Heart left ventricle (tissue), 13 donors: ENCODE results near the gene SUFU.

ENCODE experiments used
- CTCF ChIP-seq, 12 donors: fragments of 200-600 bp; sonication (generic) in 4 of 12; IDR thresholded peaks; one replicate each; pipeline versions ENCODE4 v1.5.0 to v1.8.0; 2018 to 2022; ENCODE audit warnings: antibody characterized with exemption in 12 of 12, mild to moderate bottlenecking in 5 of 12
- POLR2A ChIP-seq, 2 donors: fragments of 450-650 bp; IDR thresholded peaks; one replicate each; pipeline ENCODE4 v1.6.1; 2017; ENCODE audit warnings: antibody characterized with exemption in 2 of 2, mild to moderate bottlenecking in 2 of 2, moderate library complexity in 2 of 2
- donor health status: ischemic (EF 13 %, LVEDD 7.1; RV severe dilation, severe dysfunction).
- donor health status: DM: no; HTN: yes; CAD: no.
- donor health status: DM: no; HTN: no; CAD: no.
- donor health status: ischemic (EF 25% LVEDD 6.9; RV normal size, moderate dysfunction).
- donor health status: ischemic (EF 25% LVEDD 5.7; RV mildly dilated, moderate dysfunction).
- donor health status: ischemic (EF 35%, LVEDD 5.7; RV mildly dilated, moderate dysfunction).
- donor health status: nonischemic (EF 11% LVEDD 7.7; RV severe dilation, severe dysfunction).
- donor health status: DM: yes; HTN: yes; CAD: no.
- donor health status: PGD.
- donor health status: ischemic (EF 29% LVEDD 5.4; RV normal size, mild dysfunction).
- donor health status: nonischemic (EF 23%, LVEDD 6.1; RV moderate dilation, normal function).

GRCh38 chr10:102598243-102598642 lies 94.5 kb downstream of the SUFU start:
- no peak for TF ChIP-seq CTCF (IDR thresholded peaks at IDR 0.05)
- no peak for TF ChIP-seq POLR2A (IDR thresholded peaks at IDR 0.05)
